Measurements from ENCODE around the gene NOC2L. TPM values are rescaled to one million over a fixed set of nuclear protein-coding genes. Genes with fewer than 3 reads are reported as not detected.

The NOC2L gene
- total and polyA plus RNA-seq, 9 of the 15 experiments (the other 6 are each of a cell fraction or from before 2014, with no cell fraction given) = 4.0 to 410 (median 200) TPM

- TF ChIP-seq UBTF (IDR thresholded peaks at IDR 0.05; ENCODE audit: borderline replicate concordance in 1 of 2, low read depth in 2 of 2, low read length in 2 of 2) (peak in 1 of 2 experiments; percentile 47; a peak in 1 of 4 replicates), CSDE1 (IDR thresholded peaks at IDR 0.05) (no peak), MBD1 (CRISPR knock-in tag; IDR thresholded peaks at IDR 0.05) (no peak), POLR2AphosphoS5 (IDR thresholded peaks at IDR 0.05; ENCODE audit: control insufficient read depth, insufficient read depth, low read depth, low read length) (0 out of 2 replicates have a peak, but pooled peaks have one; percentile 26), USF1 (CRISPR knock-in tag; IDR thresholded peaks at IDR 0.05) (0 out of 2 replicates have a peak, but pooled peaks have one; percentile 4), KLF16 (IDR thresholded peaks at IDR 0.05) (peak; percentile 69), GABPB1 (CRISPR knock-in tag; IDR thresholded peaks at IDR 0.05) (peak; percentile 50), NFIC (IDR thresholded peaks at IDR 0.05) (peak; percentile 82), KAT2B (IDR thresholded peaks at IDR 0.05; ENCODE audit: low read depth, low read length) (no peak), SMARCA4 (IDR thresholded peaks at IDR 0.05) (peak; percentile 80), HDAC3 (IDR thresholded peaks at IDR 0.05; ENCODE audit: borderline replicate concordance, partially characterized antibody) (no peak), HNRNPH1 (optimal IDR thresholded peaks at IDR 0.05; ENCODE audit: low read depth, low read length) (no peak), TGIF2 (CRISPR knock-in tag; IDR thresholded peaks at IDR 0.05) (no peak), PKNOX1 (IDR thresholded peaks at IDR 0.05) (peak; percentile 75), POLR3G (IDR thresholded peaks at IDR 0.05; ENCODE audit: extremely low read depth, insufficient read length, insufficient replicate concordance) (no peak)
- TF ChIP-seq, protein P1, sequence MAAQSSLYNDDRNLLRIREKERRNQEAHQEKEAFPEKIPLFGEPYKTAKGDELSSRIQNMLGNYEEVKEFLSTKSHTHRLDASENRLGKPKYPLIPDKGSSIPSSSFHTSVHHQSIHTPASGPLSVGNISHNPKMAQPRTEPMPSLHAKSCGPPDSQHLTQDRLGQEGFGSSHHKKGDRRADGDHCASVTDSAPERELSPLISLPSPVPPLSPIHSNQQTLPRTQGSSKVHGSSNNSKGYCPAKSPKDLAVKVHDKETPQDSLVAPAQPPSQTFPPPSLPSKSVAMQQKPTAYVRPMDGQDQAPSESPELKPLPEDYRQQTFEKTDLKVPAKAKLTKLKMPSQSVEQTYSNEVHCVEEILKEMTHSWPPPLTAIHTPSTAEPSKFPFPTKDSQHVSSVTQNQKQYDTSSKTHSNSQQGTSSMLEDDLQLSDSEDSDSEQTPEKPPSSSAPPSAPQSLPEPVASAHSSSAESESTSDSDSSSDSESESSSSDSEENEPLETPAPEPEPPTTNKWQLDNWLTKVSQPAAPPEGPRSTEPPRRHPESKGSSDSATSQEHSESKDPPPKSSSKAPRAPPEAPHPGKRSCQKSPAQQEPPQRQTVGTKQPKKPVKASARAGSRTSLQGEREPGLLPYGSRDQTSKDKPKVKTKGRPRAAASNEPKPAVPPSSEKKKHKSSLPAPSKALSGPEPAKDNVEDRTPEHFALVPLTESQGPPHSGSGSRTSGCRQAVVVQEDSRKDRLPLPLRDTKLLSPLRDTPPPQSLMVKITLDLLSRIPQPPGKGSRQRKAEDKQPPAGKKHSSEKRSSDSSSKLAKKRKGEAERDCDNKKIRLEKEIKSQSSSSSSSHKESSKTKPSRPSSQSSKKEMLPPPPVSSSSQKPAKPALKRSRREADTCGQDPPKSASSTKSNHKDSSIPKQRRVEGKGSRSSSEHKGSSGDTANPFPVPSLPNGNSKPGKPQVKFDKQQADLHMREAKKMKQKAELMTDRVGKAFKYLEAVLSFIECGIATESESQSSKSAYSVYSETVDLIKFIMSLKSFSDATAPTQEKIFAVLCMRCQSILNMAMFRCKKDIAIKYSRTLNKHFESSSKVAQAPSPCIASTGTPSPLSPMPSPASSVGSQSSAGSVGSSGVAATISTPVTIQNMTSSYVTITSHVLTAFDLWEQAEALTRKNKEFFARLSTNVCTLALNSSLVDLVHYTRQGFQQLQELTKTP (IDR thresholded peaks at IDR 0.05; ENCODE audit: low read depth in 1 of 2, partially characterized antibody in 2 of 2) = peak in 1 of 2 experiments; percentile 47
Observed at GRCh38 chr1:1004780-1005697, 46.0 kb upstream of the NOC2L start (continued).
